Activated CD4-positive, alpha-beta T cell treated with anti-CD3 and anti-CD28 coated beads for 4 hours (primary cell): Measurements from ENCODE around the gene PTBP1.

Source experiments
- DNase-seq, 2 donors: peaks; one replicate each; pipeline ENCODE4 v3.0.0-alpha.2; 2020

The PTBP1 gene

DNA sequence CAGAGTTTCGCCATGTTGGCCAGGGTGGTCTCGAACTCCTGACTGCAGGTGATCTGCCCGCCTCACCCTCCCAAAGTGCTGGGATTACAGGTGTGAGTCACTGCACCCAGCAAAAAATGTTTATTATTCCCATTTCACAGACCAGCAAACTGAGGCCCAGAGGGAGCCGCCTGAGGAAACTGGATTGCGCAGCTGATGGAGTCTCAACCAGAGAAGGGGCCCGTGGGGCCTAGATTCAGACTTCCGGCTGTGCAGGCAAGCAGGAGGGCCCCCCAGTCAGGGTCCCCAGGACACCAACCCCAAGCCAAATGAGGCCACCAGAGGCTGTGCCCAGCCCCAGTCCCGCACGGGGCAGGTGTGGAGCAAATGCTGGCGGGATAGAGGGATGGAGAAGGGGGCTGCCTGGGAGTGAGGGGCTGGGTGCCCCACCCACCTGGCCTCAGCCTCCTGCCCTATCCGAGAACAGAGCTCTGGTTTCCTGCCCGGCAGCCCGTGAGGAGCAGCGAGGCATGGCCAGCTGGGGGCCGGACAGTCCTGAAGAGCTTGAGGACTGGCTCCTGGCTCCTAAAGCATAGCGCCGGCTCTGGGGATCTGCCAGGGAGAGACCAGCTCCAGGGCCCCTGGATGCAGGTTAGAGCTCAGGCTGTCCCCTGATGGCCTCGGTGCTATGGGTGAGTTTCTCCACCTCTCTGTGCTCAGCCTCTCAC is 24.4 kb upstream of the PTBP1 start:
- no peak for DNase-seq

DNA sequence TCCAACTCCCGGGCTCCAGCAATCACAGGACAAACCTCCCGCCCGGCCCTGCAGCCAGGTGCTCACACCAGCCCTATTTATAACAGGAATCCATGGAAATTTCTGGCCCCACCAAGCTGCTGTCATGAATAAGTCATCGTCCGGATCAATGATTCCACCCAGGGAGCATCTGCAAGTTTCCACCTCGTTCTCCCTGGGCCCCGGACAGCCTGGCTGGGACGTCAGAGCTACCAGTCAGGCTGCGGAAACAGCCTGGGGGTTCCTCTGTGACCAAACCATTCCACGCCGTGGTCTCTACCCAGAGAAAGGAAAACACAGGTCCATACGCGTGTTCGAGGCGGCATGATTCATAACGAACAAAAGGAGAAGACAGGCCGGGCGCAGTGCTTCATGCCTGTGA is 20.7 kb upstream of the PTBP1 start:
- no peak for DNase-seq

DNA sequence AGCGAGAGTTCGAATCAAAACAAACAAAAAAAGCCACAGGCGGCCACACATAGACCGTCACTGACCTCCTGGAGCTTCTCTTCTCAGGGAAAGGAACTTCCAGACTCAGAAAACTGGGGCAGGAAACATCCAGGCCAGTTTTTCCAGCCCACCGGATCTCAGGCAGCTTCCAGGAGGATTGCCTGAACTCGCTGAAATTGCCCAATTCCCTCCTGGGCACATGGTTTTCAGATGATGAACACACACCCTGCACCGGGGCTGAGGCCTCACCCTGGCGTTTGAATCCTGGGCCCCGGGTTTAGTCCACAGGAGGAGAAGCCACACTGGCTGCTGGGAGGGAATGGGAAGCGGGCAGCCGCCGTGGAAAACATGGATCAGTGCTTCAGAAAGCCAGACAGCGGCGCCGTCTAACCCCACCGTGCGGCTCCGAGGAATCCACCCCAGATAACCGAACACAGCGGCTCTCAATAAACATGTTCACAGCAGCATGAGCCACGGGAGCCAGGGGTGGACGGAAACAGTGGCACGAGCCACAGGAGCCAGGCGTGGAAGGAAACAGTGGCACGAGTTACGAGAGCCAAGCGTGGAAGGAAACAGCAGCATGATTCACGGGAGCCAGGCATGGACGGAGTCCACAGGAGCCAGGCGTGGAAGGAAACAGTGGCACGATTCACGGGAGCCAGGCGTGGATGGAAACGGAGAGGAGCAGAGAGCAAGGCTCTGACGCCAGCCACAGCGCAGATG is 18.2 kb upstream of the PTBP1 start:
- DNase-seq, result no peak

GRCh38 chr19:780935-781334 is 16.3 kb upstream of the PTBP1 start:
- DNase-seq, result no peak

DNA sequence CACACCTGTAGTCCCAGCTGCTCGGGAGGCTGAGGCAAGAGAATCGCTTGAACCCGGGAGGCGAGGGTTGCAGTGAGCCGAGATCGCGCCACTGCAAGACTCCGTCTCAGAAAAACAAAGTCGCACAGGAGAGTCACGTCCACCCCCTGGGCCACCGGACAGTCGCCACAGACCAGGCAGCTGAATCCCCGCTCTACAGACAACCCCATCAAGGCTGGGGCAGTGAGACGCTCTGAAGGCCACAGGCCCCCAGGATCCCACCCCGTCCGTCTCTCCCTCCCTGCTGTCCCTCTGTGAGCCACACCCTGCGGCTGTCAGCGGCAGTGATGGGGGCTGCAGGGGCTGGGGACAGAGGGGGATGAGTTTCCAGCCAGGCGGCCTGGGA is 15.5 kb upstream of the PTBP1 start:
- DNase-seq, result no peak

- no peak for DNase-seq
Measured at GRCh38 chr19:782185-782877, 14.9 kb upstream of the PTBP1 start.

DNA sequence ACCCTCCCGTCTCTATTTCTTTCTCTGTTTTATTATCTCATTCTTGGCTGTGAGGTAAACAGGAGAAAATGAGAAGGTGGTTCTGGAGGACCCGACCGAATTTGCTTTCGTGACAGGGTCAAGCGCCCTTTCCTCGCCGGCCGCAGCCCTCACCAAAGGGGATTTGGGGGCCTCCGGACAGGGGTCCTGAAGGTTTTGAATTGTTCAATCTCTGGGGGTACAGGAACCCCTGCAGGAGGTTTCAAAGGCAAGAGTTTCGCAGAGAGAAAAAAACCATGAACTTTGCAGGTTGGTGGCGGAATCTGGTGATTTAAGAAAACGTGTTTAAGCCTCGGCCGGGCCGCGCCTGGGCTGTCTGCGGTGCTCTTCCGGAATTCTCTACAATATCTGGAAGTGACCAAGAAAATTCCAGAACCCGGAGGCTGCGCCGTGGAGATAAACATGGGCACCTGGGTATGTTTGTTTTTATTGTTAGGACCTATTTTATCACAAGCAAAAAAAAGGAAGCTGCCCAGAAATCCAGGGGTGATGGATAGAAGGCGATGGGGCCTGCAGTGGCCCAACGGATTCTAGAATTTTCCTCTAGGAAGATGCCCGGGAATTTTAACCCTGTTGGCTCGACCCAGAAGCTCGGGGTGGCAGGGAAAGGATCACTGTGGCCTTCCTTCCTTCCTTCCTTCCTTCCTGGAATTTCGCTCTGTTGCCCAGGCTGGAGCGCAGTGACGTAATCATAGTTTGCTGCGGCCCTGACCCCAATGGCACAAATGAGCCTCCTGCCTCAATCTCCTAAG is 14.2 kb upstream of the PTBP1 start:
- no peak for DNase-seq

GRCh38 chr19:784541-784940 is 12.7 kb upstream of the PTBP1 start:
- DNase-seq, result no peak

- no peak for DNase-seq
Measured at GRCh38 chr19:787536-787935, 9.7 kb upstream of the PTBP1 start.

- no peak for DNase-seq
Measured at GRCh38 chr19:788686-788982, 8.6 kb upstream of the PTBP1 start.

DNA sequence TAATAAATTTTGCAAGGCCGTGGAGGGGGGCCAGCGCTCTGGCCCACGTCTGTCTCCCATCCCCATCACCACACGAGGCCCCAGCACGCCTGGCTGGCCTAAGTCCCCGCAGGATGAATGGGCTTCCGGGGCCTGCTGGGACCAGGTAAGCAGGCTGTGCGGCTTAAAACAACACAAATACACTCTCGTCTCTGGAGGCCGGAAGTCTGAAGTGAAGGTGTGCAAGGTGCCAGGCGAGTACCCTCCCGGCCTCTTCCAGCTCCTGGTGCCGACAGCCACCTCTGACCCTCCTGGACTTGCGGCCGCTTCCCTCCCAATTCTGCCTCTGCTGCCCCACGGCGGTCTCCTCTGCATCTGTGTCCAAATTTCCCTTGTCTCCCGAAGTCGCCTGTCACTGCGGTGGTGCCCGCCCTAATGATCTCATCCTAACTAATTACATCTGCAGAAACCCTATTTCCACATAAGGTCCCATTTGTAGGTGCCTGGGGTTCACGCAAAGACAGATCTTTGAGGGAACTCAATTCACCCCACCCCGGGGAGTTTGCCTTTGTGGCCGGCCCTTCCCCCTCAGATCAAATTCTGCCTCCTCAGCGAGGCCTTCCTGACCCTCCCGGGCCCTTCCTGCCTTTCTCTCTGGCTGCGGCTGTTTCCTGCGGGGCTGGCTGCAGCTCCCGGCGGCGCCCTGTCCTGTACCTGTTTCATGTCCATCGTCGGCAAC is 8.1 kb upstream of the PTBP1 start:
- DNase-seq, result no peak

GRCh38 chr19:789701-790060 is 7.6 kb upstream of the PTBP1 start:
- no peak for DNase-seq

DNA sequence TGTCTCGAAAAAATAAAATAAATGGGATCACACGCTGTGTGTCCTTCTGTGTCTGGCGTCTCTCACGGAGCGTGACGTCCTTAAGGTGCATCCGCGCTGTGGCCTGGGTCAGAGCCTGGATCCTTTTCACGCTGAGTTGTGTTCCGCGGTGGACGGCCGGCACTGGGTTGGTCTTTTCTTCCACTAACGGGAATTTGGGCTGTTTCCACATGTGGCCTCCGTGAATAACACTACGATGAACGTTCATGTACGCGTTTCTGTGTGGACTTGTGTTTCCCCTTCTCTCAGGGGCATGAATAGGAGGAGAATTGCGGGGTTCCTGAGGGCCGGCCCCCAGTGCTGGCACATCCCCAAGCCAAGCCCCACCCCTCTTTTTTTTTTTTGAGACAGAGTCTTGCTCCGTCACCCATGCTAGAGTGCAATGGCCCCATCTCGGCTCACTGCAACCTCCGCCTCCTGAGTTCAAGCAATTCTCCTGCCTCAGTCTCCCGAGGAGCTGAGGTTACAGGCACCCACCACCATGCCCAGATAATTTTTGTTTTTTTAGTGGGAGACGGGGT is 6.2 kb upstream of the PTBP1 start:
- DNase-seq, result no peak

GRCh38 chr19:791567-792305 is 5.5 kb upstream of the PTBP1 start:
- no peak for DNase-seq

DNA sequence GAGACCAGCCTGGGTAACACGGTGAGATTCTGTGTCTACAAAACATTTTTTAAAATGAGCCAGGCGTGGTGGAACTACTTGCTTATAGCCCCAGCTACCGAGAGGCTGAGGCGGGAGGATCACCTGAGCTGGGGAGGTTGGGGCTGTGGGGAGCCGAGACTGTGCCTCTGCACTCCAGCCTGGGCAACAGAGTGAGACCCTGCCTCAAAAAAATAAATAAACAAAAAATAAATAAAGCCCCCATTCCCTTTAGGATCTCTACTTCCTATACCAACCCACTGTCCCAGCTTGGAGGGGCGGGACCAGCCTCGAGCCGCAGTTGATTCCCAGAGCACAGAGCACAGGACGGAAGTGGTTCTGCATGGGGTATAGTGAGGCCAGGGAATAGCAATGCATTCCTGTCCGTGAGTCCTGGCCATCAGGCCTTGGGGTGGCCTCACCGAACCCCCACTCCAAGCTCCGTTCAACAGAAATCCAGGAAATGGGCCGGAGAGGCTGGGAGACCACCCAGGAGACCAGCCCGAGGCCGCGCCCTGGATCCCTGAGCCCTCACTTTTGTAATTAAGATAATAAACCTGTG is 4.9 kb upstream of the PTBP1 start:
- DNase-seq, result no peak

- no peak for DNase-seq
Measured at GRCh38 chr19:793806-794205, 3.4 kb upstream of the PTBP1 start.

DNA sequence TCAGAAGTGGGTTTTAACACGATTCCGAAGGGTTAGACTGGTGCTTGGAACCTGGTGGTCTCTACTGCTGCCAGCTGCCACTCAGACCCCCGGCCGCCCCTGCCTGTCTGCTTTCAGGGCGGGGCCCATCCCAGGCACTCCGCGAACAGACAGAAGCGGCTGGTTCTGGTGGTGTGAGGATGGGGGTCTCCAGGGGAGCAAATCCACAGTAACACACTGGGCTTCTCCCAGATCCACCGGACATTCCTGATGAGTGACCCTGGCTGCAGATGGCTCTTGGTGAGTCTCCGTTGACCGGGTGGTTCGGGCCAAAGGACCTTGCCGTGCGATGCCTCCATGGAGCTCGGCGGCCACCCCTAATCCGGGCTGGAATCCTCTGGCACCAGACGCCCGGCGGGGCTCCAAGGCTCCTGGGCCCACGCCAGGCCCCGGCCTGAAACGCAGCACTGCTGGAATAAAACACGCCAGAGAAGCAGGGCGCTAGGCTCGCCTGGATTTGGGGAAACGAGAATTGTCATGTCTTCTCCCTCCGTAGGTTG is 2.1 kb upstream of the PTBP1 start:
- DNase-seq, result no peak

GRCh38 chr19:795691-796581 is 1.3 kb upstream of the PTBP1 start:
- no peak for DNase-seq

- peak; percentile 75 to 86 for DNase-seq
Measured at GRCh38 chr19:797528-798414, 519 bp downstream of the PTBP1 start.
